Mesothelial cell of epicardium (in vitro differentiated cells): ENCODE data around the gene ZNF414. TPM values are rescaled to one million over a fixed set of nuclear protein-coding genes. Genes with fewer than 3 reads are reported as not detected.
"Not testable (repeated sequence)": the region's sequence is repeated elsewhere in the genome, so short reads cannot be mapped to it uniquely, and the experiment has no call there.

Experiments used
- DNase-seq, 2 experiments: peaks; one replicate each; pipeline ENCODE4 v3.0.0; 2021; ENCODE audit warnings: low spot score in 2 of 2; ENCODE audit not compliant: unreplicated experiment in 2 of 2
- H3K27ac Mint-ChIP-seq: 2 replicates; pipeline ENCODE4 v1.8.0; 2021; ENCODE audit warnings: mixed read lengths
- H3K27me3 Mint-ChIP-seq: 2 replicates; pipeline ENCODE4 v1.8.0; 2021; ENCODE audit warnings: low read depth, mixed read lengths
- H3K36me3 Mint-ChIP-seq: 2 replicates; pipeline ENCODE4 v1.8.0; 2021; ENCODE audit warnings: mixed read lengths
- H3K4me1 Mint-ChIP-seq: 2 replicates; pipeline ENCODE4 v1.8.0; 2021; ENCODE audit warnings: mixed read lengths
- H3K4me3 Mint-ChIP-seq: 2 replicates; pipeline ENCODE4 v1.8.0; 2021; ENCODE audit warnings: mild to moderate bottlenecking, moderate library complexity, mixed read lengths
- H3K9me3 Mint-ChIP-seq: 2 replicates; pipeline ENCODE4 v1.8.0; 2021; ENCODE audit warnings: mixed read lengths
- CTCF ChIP-seq: fragments of 200-600 bp; sonication (generic); IDR thresholded peaks from one replicate; pipeline ENCODE4 v1.5.0; 2021; ENCODE audit warnings: antibody characterized with exemption; ENCODE audit not compliant: unreplicated experiment
- total RNA-seq: library from RNA; stranded (reverse); gene quantifications from 3 replicates; pipeline ENCODE4 v1.2.1, GENCODE V29; 2021

The ZNF414 gene
- total RNA-seq, 1 donor from 2014 or later, result 35.5 TPM

- no peak overlapping the region for H3K27ac Mint-ChIP-seq
- peaks cover 10% of the 10 kb centered on the region for H3K4me1 Mint-ChIP-seq
- H3K9me3 Mint-ChIP-seq, result no peaks in the 10 kb centered on the region
- H3K36me3 Mint-ChIP-seq, result peaks cover 3% of the 10 kb centered on the region
- DNase-seq, result no peak
- H3K4me3 Mint-ChIP-seq, result no peak overlapping the region
- H3K27me3 Mint-ChIP-seq, result no peaks in the 10 kb centered on the region
- TF ChIP-seq CTCF, result no peak
These were observed 3.8 kb upstream of the ZNF414 start for GRCh38 chr19:8517551-8518442.

GRCh38 chr19:8515317-8515716 is 1.4 kb upstream of the ZNF414 start:
- no peak for DNase-seq
- Mint-ChIP-seq H3K36me3 (peaks cover 5% of the 10 kb centered on the region), H3K27me3 (no peaks in the 10 kb centered on the region), H3K4me3 (peak overlapping the region; percentile 92), H3K27ac (peak overlapping the region; percentile 12), H3K4me1 (peaks cover 10% of the 10 kb centered on the region), H3K9me3 (no peaks in the 10 kb centered on the region)
- TF ChIP-seq CTCF, result no peak

GRCh38 chr19:8514505-8515009 is 590 bp upstream of the ZNF414 start:
- peak overlapping the region; percentile 99 for H3K27ac Mint-ChIP-seq
- H3K36me3 Mint-ChIP-seq, H3K9me3 Mint-ChIP-seq, DNase-seq, H3K27me3 Mint-ChIP-seq: not testable (repeated sequence)
- H3K4me3 Mint-ChIP-seq, result peak overlapping the region; percentile 92
- peaks cover 10% of the 10 kb centered on the region for H3K4me1 Mint-ChIP-seq

GRCh38 chr19:8513036-8513686 is 806 bp downstream of the ZNF414 start:
- H3K4me3 Mint-ChIP-seq, result peak overlapping the region; percentile 92
- DNase-seq, result no peak
- H3K9me3 Mint-ChIP-seq, result no peaks in the 10 kb centered on the region
- H3K27me3 Mint-ChIP-seq, result no peaks in the 10 kb centered on the region
- no peak for TF ChIP-seq CTCF
- peak overlapping the region; percentile 99 for H3K27ac Mint-ChIP-seq
- H3K4me1 Mint-ChIP-seq, result peaks cover 10% of the 10 kb centered on the region
- H3K36me3 Mint-ChIP-seq, result peaks cover 5% of the 10 kb centered on the region

GRCh38 chr19:8512115-8512967 is 1.6 kb downstream of the ZNF414 start:
- DNase-seq, result no peak
- TF ChIP-seq CTCF, result no peak
- no peaks in the 10 kb centered on the region for H3K9me3 Mint-ChIP-seq
- peaks cover 5% of the 10 kb centered on the region for H3K4me1 Mint-ChIP-seq
- peaks cover 5% of the 10 kb centered on the region for H3K36me3 Mint-ChIP-seq
- no peaks in the 10 kb centered on the region for H3K27me3 Mint-ChIP-seq
- H3K4me3 Mint-ChIP-seq, result peak overlapping the region; percentile 46
- H3K27ac Mint-ChIP-seq, result peak overlapping the region; percentile 34
